ENCODE results near the gene AKAP12.

Gene AKAP12

GRCh38 chr6:151236668-151237401 is 2.9 kb upstream of the AKAP12 start:
- no peak for DNase-seq

- no peak for DNase-seq
These were observed 394 bp downstream of the AKAP12 start for GRCh38 chr6:151240036-151240685.

GRCh38 chr6:151240791-151241642 is 1.2 kb downstream of the AKAP12 start:
- DNase-seq: no peak

- no peak for DNase-seq
These were observed 2.1 kb downstream of the AKAP12 start for GRCh38 chr6:151241853-151242252.

- no peak for DNase-seq
These were observed 2.7 kb downstream of the AKAP12 start for GRCh38 chr6:151242420-151242861.

GRCh38 chr6:151243481-151243880 is 3.7 kb downstream of the AKAP12 start:
- DNase-seq: no peak

- no peak for DNase-seq
These were observed 7.7 kb downstream of the AKAP12 start for GRCh38 chr6:151247490-151247889.

GRCh38 chr6:151248295-151248694 is 8.5 kb downstream of the AKAP12 start:
- no peak for DNase-seq

GRCh38 chr6:151252634-151253033 is 12.9 kb downstream of the AKAP12 start:
- no peak for DNase-seq

GRCh38 chr6:151254451-151255081 is 14.8 kb downstream of the AKAP12 start:
- DNase-seq: no peak

- no peak for DNase-seq
These were observed 16.0 kb downstream of the AKAP12 start for GRCh38 chr6:151255811-151256210.

GRCh38 chr6:151257985-151258445 is 18.2 kb downstream of the AKAP12 start:
- no peak for DNase-seq

GRCh38 chr6:151260205-151260604 is 20.4 kb downstream of the AKAP12 start:
- DNase-seq: no peak

GRCh38 chr6:151263035-151263434 is 23.3 kb downstream of the AKAP12 start:
- no peak for DNase-seq

GRCh38 chr6:151263967-151264366 is 24.2 kb downstream of the AKAP12 start:
- DNase-seq: no peak

GRCh38 chr6:151265282-151265681 is 25.5 kb downstream of the AKAP12 start:
- DNase-seq: no peak

GRCh38 chr6:151269321-151269995 is 29.7 kb downstream of the AKAP12 start:
- no peak for DNase-seq

- DNase-seq: no peak
These were observed 35.4 kb downstream of the AKAP12 start for GRCh38 chr6:151275121-151275520.

- no peak for DNase-seq
These were observed 35.8 kb downstream of the AKAP12 start for GRCh38 chr6:151275566-151275965.

GRCh38 chr6:151276112-151276740 is 36.5 kb downstream of the AKAP12 start:
- DNase-seq: no peak

- no peak for DNase-seq
These were observed 40.1 kb downstream of the AKAP12 start for GRCh38 chr6:151279891-151280290.

- DNase-seq: no peak
These were observed 41.1 kb downstream of the AKAP12 start for GRCh38 chr6:151280859-151281258.

Measured in inflammatory macrophage treated with lipopolysaccharide for 4 hours (primary cell).